Large intestine (tissue), 3 donors: ENCODE results near the gene DES. TPM values are rescaled to one million over a fixed set of nuclear protein-coding genes. Genes with fewer than 3 reads are reported as not detected.

Experiments used
- DNase-seq, 2 donors: peaks; one replicate each; pipeline versions ENCODE4 v3.0.0 to v3.0.0-alpha.2; 2013
- H3K27ac ChIP-seq: one replicate; pipeline ENCODE4 v1.5.1; 2013; ENCODE audit warnings: low read length
- H3K27me3 ChIP-seq: 2 replicates; pipeline ENCODE4 v1.6.1; 2013; ENCODE audit warnings: low read length; ENCODE audit not compliant: control insufficient read depth, insufficient read depth
- H3K36me3 ChIP-seq: 2 replicates; pipeline ENCODE4 v1.6.1; 2013; ENCODE audit warnings: low read length; ENCODE audit not compliant: control insufficient read depth, insufficient read depth
- H3K4me1 ChIP-seq: one replicate; pipeline ENCODE4 v1.6.1; 2013; ENCODE audit warnings: low read length; ENCODE audit not compliant: control insufficient read depth, insufficient read depth
- H3K4me3 ChIP-seq: one replicate; pipeline ENCODE4 v1.5.1; 2013; ENCODE audit warnings: low read length
- H3K9me3 ChIP-seq: one replicate; pipeline ENCODE4 v1.6.1; 2013; ENCODE audit warnings: mild to moderate bottlenecking, low read depth, low read length, moderate library complexity; ENCODE audit not compliant: control insufficient read depth
- WGBS: methylation state at CpG from one replicate; pipeline ENCODE4 v1.1.5; 2013; ENCODE audit warnings: low lambda C conversion rate; ENCODE audit not compliant: insufficient coverage; 5-methylcytosine and 5-hydroxymethylcytosine counted together
- polyA plus RNA-seq: library from polyadenylated mRNA; unstranded; fragments of 120-200 nt; gene quantifications from one replicate; pipeline ENCODE4 v1.2.1, GENCODE V29; 2013

Gene DES
- polyA plus RNA-seq, 1 donor, result 429 TPM

- Histone ChIP-seq H3K9me3 (peaks cover 6% of the 10 kb centered on the region), H3K4me1 (peaks cover 13% of the 10 kb centered on the region), H3K36me3 (peaks cover 2% of the 10 kb centered on the region), H3K4me3 (no peak overlapping the region), H3K27ac (peak overlapping the region; percentile 36), H3K27me3 (peaks cover 80% of the 10 kb centered on the region)
- WGBS, result no CpG with 5 or more reads among the region's 23 CpGs
- DNase-seq, result no peak
Measured at GRCh38 chr2:219444566-219445091, 26.5 kb downstream of the DES start.

GRCh38 chr2:219445220-219445640 lies 27.1 kb downstream of the DES start:
- H3K9me3 ChIP-seq, result peaks cover 6% of the 10 kb centered on the region
- H3K27me3 ChIP-seq, result peaks cover 81% of the 10 kb centered on the region
- 100% methylated on average over 1 of the region's 5 CpGs for WGBS
- peaks cover 13% of the 10 kb centered on the region for H3K4me1 ChIP-seq
- no peak overlapping the region for H3K4me3 ChIP-seq
- no peak for DNase-seq
- H3K36me3 ChIP-seq, result peaks cover 3% of the 10 kb centered on the region
- peak overlapping the region; percentile 26 for H3K27ac ChIP-seq

GRCh38 chr2:219446101-219446504 lies 27.9 kb downstream of the DES start:
- Histone ChIP-seq H3K4me3 (no peak overlapping the region), H3K9me3 (peaks cover 6% of the 10 kb centered on the region), H3K27ac (no peak overlapping the region), H3K4me1 (peaks cover 12% of the 10 kb centered on the region), H3K36me3 (peaks cover 3% of the 10 kb centered on the region), H3K27me3 (peaks cover 83% of the 10 kb centered on the region)
- WGBS, result 100% methylated on average over 1 of the region's 6 CpGs
- no peak for DNase-seq

GRCh38 chr2:219446689-219447088 lies 28.5 kb downstream of the DES start:
- Histone ChIP-seq H3K4me1 (peaks cover 7% of the 10 kb centered on the region), H3K27ac (peak overlapping the region; percentile 12), H3K4me3 (no peak overlapping the region), H3K9me3 (peaks cover 6% of the 10 kb centered on the region), H3K27me3 (peaks cover 80% of the 10 kb centered on the region), H3K36me3 (peaks cover 5% of the 10 kb centered on the region)
- WGBS, result no CpG with 5 or more reads among the region's 1 CpG
- no peak for DNase-seq

- WGBS, result no CpG with 5 or more reads among the region's 23 CpGs
- no peak for DNase-seq
- Histone ChIP-seq H3K4me1 (peaks cover 10% of the 10 kb centered on the region), H3K36me3 (peaks cover 5% of the 10 kb centered on the region), H3K27ac (peak overlapping the region; percentile 12), H3K4me3 (no peak overlapping the region), H3K9me3 (peaks cover 6% of the 10 kb centered on the region), H3K27me3 (peaks cover 81% of the 10 kb centered on the region)
Measured at GRCh38 chr2:219447242-219448098, 29.3 kb downstream of the DES start.

GRCh38 chr2:219448099-219448775 lies 30.1 kb downstream of the DES start:
- peaks cover 5% of the 10 kb centered on the region for H3K36me3 ChIP-seq
- H3K27me3 ChIP-seq, result peaks cover 79% of the 10 kb centered on the region
- H3K27ac ChIP-seq, result no peak overlapping the region
- no peak for DNase-seq
- peaks cover 15% of the 10 kb centered on the region for H3K4me1 ChIP-seq
- no CpG with 5 or more reads among the region's 88 CpGs for WGBS
- H3K9me3 ChIP-seq, result peaks cover 6% of the 10 kb centered on the region
- H3K4me3 ChIP-seq, result no peak overlapping the region

GRCh38 chr2:219448776-219449341 lies 30.7 kb downstream of the DES start:
- H3K36me3 ChIP-seq, result peaks cover 5% of the 10 kb centered on the region
- no peak overlapping the region for H3K4me3 ChIP-seq
- H3K27me3 ChIP-seq, result peaks cover 73% of the 10 kb centered on the region
- WGBS, result no CpG with 5 or more reads among the region's 51 CpGs
- DNase-seq, result no peak
- peaks cover 6% of the 10 kb centered on the region for H3K9me3 ChIP-seq
- H3K4me1 ChIP-seq, result peaks cover 15% of the 10 kb centered on the region
- H3K27ac ChIP-seq, result no peak overlapping the region

GRCh38 chr2:219449609-219450008 lies 31.4 kb downstream of the DES start:
- no peak overlapping the region for H3K4me3 ChIP-seq
- peaks cover 67% of the 10 kb centered on the region for H3K27me3 ChIP-seq
- H3K9me3 ChIP-seq, result peaks cover 6% of the 10 kb centered on the region
- peaks cover 19% of the 10 kb centered on the region for H3K4me1 ChIP-seq
- DNase-seq, result no peak
- H3K36me3 ChIP-seq, result peaks cover 5% of the 10 kb centered on the region
- no peak overlapping the region for H3K27ac ChIP-seq
- no CpG with 5 or more reads among the region's 5 CpGs for WGBS

GRCh38 chr2:219451661-219452360 lies 33.6 kb downstream of the DES start:
- Histone ChIP-seq H3K27ac (peak overlapping the region; percentile 67), H3K36me3 (peaks cover 5% of the 10 kb centered on the region), H3K27me3 (peaks cover 49% of the 10 kb centered on the region), H3K4me1 (peaks cover 19% of the 10 kb centered on the region), H3K4me3 (no peak overlapping the region), H3K9me3 (peaks cover 6% of the 10 kb centered on the region)
- no CpG with 5 or more reads among the region's 18 CpGs for WGBS
- DNase-seq, result no peak
